GM23338 (cell line): ENCODE results near the gene TCAF1. TPM values are rescaled to one million over a fixed set of nuclear protein-coding genes. Genes with fewer than 3 reads are reported as not detected.

Experiments used
- ATAC-seq: fragments of 200-7000 bp; cut with Tn5 transposase; 3 replicates; pipeline ENCODE4 v1.9.1; 2020
- DNase-seq: peaks from one replicate; pipeline ENCODE4 v3.0.0-alpha.2; 2015; ENCODE audit warnings: low spot score
- H2AFZ ChIP-seq: fragments of 200-600 bp; sonication (generic); 2 replicates; pipeline ENCODE4 v1.8.0; 2016; ENCODE audit warnings: antibody characterized with exemption, mild to moderate bottlenecking, moderate library complexity
- H3F3A ChIP-seq: fragments of 200-600 bp; sonication (generic); replicated peaks from 2 replicates; pipeline ENCODE4 v1.8.0; 2017; ENCODE audit warnings: antibody characterized with exemption, mixed run types, low read depth
- H3K27ac ChIP-seq: fragments of 200-600 bp; sonication (generic); 2 replicates; pipeline ENCODE4 v1.6.1; 2016; ENCODE audit warnings: low read depth
- H3K27me3 ChIP-seq: fragments of 200-600 bp; sonication (generic); 2 replicates; pipeline ENCODE4 v1.8.0; 2016; ENCODE audit warnings: mild to moderate bottlenecking, mixed run types, moderate library complexity; ENCODE audit not compliant: insufficient read depth
- H3K36me3 ChIP-seq: fragments of 200-600 bp; sonication (generic); 2 replicates; pipeline ENCODE4 v1.8.0; 2016; ENCODE audit warnings: mild to moderate bottlenecking; ENCODE audit not compliant: insufficient read depth
- H3K4me1 ChIP-seq: fragments of 200-600 bp; sonication (generic); 2 replicates; pipeline ENCODE4 v1.8.0; 2016; ENCODE audit warnings: mild to moderate bottlenecking, moderate library complexity; ENCODE audit not compliant: insufficient read depth
- H3K4me2 ChIP-seq: fragments of 200-600 bp; sonication (generic); 2 replicates; pipeline ENCODE4 v1.7.1; 2017; ENCODE audit warnings: mixed run types
- H3K4me3 ChIP-seq: fragments of 200-600 bp; sonication (generic); 2 replicates; pipeline ENCODE4 v1.6.1; 2016; ENCODE audit warnings: mixed run types
- H3K79me2 ChIP-seq: fragments of 200-600 bp; sonication (generic); replicated peaks from 2 replicates; pipeline ENCODE4 v1.8.0; 2017; ENCODE audit warnings: mild to moderate bottlenecking; ENCODE audit not compliant: insufficient read depth
- H3K9me2 ChIP-seq: fragments of 200-600 bp; sonication (generic); 2 replicates; pipeline ENCODE4 v1.8.0; 2017; ENCODE audit not compliant: insufficient read depth
- H4K20me1 ChIP-seq: fragments of 200-600 bp; sonication (generic); replicated peaks from 2 replicates; pipeline ENCODE4 v1.8.0; 2017; ENCODE audit warnings: mild to moderate bottlenecking; ENCODE audit not compliant: insufficient read depth
- H3K27ac Mint-ChIP-seq: 2 replicates; pipeline ENCODE4 v1.8.0; 2020; ENCODE audit warnings: inconsistent platforms, mild to moderate bottlenecking, moderate library complexity, mixed read lengths
- H3K27me3 Mint-ChIP-seq: 3 replicates; pipeline ENCODE4 v1.8.0; 2022; ENCODE audit warnings: low read depth, mild to moderate bottlenecking, moderate library complexity, mixed read lengths, inconsistent platforms; ENCODE audit not compliant: insufficient read depth, poor library complexity
- H3K36me3 Mint-ChIP-seq: 3 replicates; pipeline ENCODE4 v1.8.0; 2021; ENCODE audit warnings: low read depth, mild to moderate bottlenecking, inconsistent platforms, moderate library complexity, mixed read lengths
- H3K4me1 Mint-ChIP-seq: 3 replicates; pipeline ENCODE4 v1.8.0; 2020; ENCODE audit warnings: mild to moderate bottlenecking, inconsistent platforms, mixed read lengths
- H3K4me3 Mint-ChIP-seq: 3 replicates; pipeline ENCODE4 v1.8.0; 2021; ENCODE audit warnings: moderate library complexity, mild to moderate bottlenecking, inconsistent platforms, mixed read lengths
- H3K9me3 Mint-ChIP-seq: 3 replicates; pipeline ENCODE4 v1.8.0; 2020; ENCODE audit warnings: moderate library complexity, mild to moderate bottlenecking, inconsistent platforms, mixed read lengths
- CREB1 ChIP-seq: fragments of 250-450 bp; sonication (Bioruptor Pico); IDR thresholded peaks from 2 replicates; pipeline ENCODE4 v1.5.0; 2020; ENCODE audit warnings: low read depth, mild to moderate bottlenecking, moderate library complexity
- EZH2 ChIP-seq: fragments of 200-600 bp; sonication (generic); IDR thresholded peaks from one replicate; pipeline ENCODE4 v1.8.0; 2017; ENCODE audit warnings: antibody characterized with exemption, mild to moderate bottlenecking, low read depth; ENCODE audit not compliant: unreplicated experiment
- EZH2phosphoT487 ChIP-seq: fragments of 200-600 bp; sonication (generic); IDR thresholded peaks from one replicate; pipeline ENCODE4 v1.8.1; 2018; ENCODE audit warnings: antibody characterized with exemption; ENCODE audit not compliant: unreplicated experiment
- JUNB ChIP-seq: IDR thresholded peaks from one replicate; pipeline ENCODE4 v1.6.1; 2016; ENCODE audit warnings: antibody characterized with exemption; ENCODE audit not compliant: unreplicated experiment
- POLR2AphosphoS5 ChIP-seq: IDR thresholded peaks from 2 replicates; pipeline ENCODE4 v1.6.1; 2016; ENCODE audit warnings: antibody characterized with exemption, low read depth
- STAT1 ChIP-seq: IDR thresholded peaks from one replicate; pipeline ENCODE4 v1.6.1; 2016; ENCODE audit warnings: antibody characterized with exemption; ENCODE audit not compliant: unreplicated experiment
- ZNF114 ChIP-seq: fragments of 250-450 bp; sonication (Bioruptor Pico); IDR thresholded peaks from 2 replicates; pipeline ENCODE4 v1.5.0; 2020; ENCODE audit warnings: mild to moderate bottlenecking, moderate library complexity
- ZNF331 ChIP-seq: fragments of 250-450 bp; sonication (Bioruptor Pico); IDR thresholded peaks from 2 replicates; pipeline ENCODE4 v1.5.0; 2020; ENCODE audit warnings: low read depth, mild to moderate bottlenecking, moderate library complexity
- polyA plus RNA-seq: library from polyadenylated mRNA; unstranded; fragments of >200 nt; fragmentation: Nextera tagmentation; extraction: Ambion mirVana; gene quantifications from 2 replicates; pipeline ENCODE4 v1.2.1, GENCODE V29; 2016
- total RNA-seq: library from RNA; depleted of rRNA; stranded (reverse); fragments of >200 nt; shearing (Covaris generic); gene quantifications from 2 replicates; pipeline ENCODE4 v1.2.3, GENCODE V29; 2014
- TF ChIP-seq, protein P1 (sequence below): IDR thresholded peaks from 2 replicates; pipeline ENCODE4 v1.6.1; 2016; ENCODE audit warnings: antibody characterized with exemption
- TF ChIP-seq, protein P2 (sequence below), 2 experiments: fragments of 200-600 bp in 1 of 2; sonication (generic) in 1 of 2; conservative IDR thresholded peaks; 2 replicates each; pipeline versions ENCODE4 v1.5.1 to v1.6.1; 2016 to 2017; ENCODE audit warnings: antibody characterized with exemption in 2 of 2, low read depth in 2 of 2, mild to moderate bottlenecking in 2 of 2, moderate library complexity in 1 of 2
- TF ChIP-seq, protein P3 (sequence below): IDR thresholded peaks from one replicate; pipeline ENCODE4 v1.6.1; 2018; ENCODE audit warnings: antibody characterized with exemption; ENCODE audit not compliant: unreplicated experiment

The TCAF1 gene
- total and polyA plus RNA-seq, 2 experiments from 2014 or later = 15.5 to 31.3 TPM

- Histone ChIP-seq H3K4me1 (peaks cover 6% of the 10 kb centered on the region; the same call in 1 of the 2 replicates), H3K79me2 (no peaks in the 10 kb centered on the region), H3K27ac (no peak overlapping the region), H3K4me2 (no peak overlapping the region), H3F3A (no peaks in the 10 kb centered on the region; the same call in 1 of the 2 replicates), H3K9me2 (peaks cover 6% of the 10 kb centered on the region; the same call in 1 of the 2 replicates), H3K36me3 (no peaks in the 10 kb centered on the region), H3K27me3 (no peaks in the 10 kb centered on the region), H4K20me1 (no peaks in the 10 kb centered on the region; the same call in 1 of the 2 replicates), H3K4me3 (no peak overlapping the region), H2AFZ (no peak overlapping the region)
- Mint-ChIP-seq H3K36me3 (no peaks in the 10 kb centered on the region), H3K27me3 (peaks cover 2% of the 10 kb centered on the region), H3K4me3 (no peak overlapping the region), H3K27ac (no peak overlapping the region), H3K9me3 (no peaks in the 10 kb centered on the region), H3K4me1 (peaks cover 5% of the 10 kb centered on the region)
- DNase-seq = no peak
- TF ChIP-seq EZH2phosphoT487 (no peak), CREB1 (no peak), JUNB (no peak), POLR2AphosphoS5 (no peak), ZNF331 (no peak), STAT1 (no peak), ZNF114 (CRISPR knock-in tag) (no peak), EZH2 (no peak)
- TF ChIP-seq, protein P1, sequence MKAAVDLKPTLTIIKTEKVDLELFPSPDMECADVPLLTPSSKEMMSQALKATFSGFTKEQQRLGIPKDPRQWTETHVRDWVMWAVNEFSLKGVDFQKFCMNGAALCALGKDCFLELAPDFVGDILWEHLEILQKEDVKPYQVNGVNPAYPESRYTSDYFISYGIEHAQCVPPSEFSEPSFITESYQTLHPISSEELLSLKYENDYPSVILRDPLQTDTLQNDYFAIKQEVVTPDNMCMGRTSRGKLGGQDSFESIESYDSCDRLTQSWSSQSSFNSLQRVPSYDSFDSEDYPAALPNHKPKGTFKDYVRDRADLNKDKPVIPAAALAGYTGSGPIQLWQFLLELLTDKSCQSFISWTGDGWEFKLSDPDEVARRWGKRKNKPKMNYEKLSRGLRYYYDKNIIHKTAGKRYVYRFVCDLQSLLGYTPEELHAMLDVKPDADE = no peak
- TF ChIP-seq, protein P2, sequence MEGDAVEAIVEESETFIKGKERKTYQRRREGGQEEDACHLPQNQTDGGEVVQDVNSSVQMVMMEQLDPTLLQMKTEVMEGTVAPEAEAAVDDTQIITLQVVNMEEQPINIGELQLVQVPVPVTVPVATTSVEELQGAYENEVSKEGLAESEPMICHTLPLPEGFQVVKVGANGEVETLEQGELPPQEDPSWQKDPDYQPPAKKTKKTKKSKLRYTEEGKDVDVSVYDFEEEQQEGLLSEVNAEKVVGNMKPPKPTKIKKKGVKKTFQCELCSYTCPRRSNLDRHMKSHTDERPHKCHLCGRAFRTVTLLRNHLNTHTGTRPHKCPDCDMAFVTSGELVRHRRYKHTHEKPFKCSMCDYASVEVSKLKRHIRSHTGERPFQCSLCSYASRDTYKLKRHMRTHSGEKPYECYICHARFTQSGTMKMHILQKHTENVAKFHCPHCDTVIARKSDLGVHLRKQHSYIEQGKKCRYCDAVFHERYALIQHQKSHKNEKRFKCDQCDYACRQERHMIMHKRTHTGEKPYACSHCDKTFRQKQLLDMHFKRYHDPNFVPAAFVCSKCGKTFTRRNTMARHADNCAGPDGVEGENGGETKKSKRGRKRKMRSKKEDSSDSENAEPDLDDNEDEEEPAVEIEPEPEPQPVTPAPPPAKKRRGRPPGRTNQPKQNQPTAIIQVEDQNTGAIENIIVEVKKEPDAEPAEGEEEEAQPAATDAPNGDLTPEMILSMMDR (conservative IDR thresholded peaks at IDR 0.05; ENCODE audit: low read depth in 2 of 2) = no peak
- no peak for ATAC-seq
Measured at GRCh38 chr7:143877098-143877497, 24.9 kb downstream of the TCAF1 start.

GRCh38 chr7:143876218-143876617 lies 25.8 kb downstream of the TCAF1 start:
- no peaks in the 10 kb centered on the region for H3K36me3 ChIP-seq
- no peak overlapping the region for H3K4me3 Mint-ChIP-seq
- no peaks in the 10 kb centered on the region for H3K36me3 Mint-ChIP-seq
- no peaks in the 10 kb centered on the region; the same call in 1 of the 2 replicates for H4K20me1 ChIP-seq
- H3K9me2 ChIP-seq = peaks cover 6% of the 10 kb centered on the region; the same call in 1 of the 2 replicates
- no peak overlapping the region for H3K27ac Mint-ChIP-seq
- no peaks in the 10 kb centered on the region for H3K4me1 ChIP-seq
- DNase-seq = no peak
- no peak overlapping the region for H3K4me2 ChIP-seq
- no peaks in the 10 kb centered on the region for H3F3A ChIP-seq
- H3K4me3 ChIP-seq = no peak overlapping the region
- no peaks in the 10 kb centered on the region for H3K79me2 ChIP-seq
- no peak for ATAC-seq
- no peaks in the 10 kb centered on the region for H3K9me3 Mint-ChIP-seq
- no peaks in the 10 kb centered on the region for H3K27me3 ChIP-seq
- H3K4me1 Mint-ChIP-seq = no peaks in the 10 kb centered on the region
- H2AFZ ChIP-seq = no peak overlapping the region
- peaks cover 2% of the 10 kb centered on the region for H3K27me3 Mint-ChIP-seq
- no peak overlapping the region for H3K27ac ChIP-seq
- TF ChIP-seq, protein P3, sequence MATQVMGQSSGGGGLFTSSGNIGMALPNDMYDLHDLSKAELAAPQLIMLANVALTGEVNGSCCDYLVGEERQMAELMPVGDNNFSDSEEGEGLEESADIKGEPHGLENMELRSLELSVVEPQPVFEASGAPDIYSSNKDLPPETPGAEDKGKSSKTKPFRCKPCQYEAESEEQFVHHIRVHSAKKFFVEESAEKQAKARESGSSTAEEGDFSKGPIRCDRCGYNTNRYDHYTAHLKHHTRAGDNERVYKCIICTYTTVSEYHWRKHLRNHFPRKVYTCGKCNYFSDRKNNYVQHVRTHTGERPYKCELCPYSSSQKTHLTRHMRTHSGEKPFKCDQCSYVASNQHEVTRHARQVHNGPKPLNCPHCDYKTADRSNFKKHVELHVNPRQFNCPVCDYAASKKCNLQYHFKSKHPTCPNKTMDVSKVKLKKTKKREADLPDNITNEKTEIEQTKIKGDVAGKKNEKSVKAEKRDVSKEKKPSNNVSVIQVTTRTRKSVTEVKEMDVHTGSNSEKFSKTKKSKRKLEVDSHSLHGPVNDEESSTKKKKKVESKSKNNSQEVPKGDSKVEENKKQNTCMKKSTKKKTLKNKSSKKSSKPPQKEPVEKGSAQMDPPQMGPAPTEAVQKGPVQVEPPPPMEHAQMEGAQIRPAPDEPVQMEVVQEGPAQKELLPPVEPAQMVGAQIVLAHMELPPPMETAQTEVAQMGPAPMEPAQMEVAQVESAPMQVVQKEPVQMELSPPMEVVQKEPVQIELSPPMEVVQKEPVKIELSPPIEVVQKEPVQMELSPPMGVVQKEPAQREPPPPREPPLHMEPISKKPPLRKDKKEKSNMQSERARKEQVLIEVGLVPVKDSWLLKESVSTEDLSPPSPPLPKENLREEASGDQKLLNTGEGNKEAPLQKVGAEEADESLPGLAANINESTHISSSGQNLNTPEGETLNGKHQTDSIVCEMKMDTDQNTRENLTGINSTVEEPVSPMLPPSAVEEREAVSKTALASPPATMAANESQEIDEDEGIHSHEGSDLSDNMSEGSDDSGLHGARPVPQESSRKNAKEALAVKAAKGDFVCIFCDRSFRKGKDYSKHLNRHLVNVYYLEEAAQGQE = no peak
